ENCODE measurements around the gene CDCA5.

CDCA5 gene

GRCh38 chr11:65077451-65077850 is 6.4 kb downstream of the CDCA5 start:
- no peak for DNase-seq (ENCODE audit: low read depth in 1 of 2, low spot score in 1 of 2)

GRCh38 chr11:65072631-65072966 is 11.2 kb downstream of the CDCA5 start:
- DNase-seq (ENCODE audit: low read depth in 1 of 2, low spot score in 1 of 2) = no peak

GRCh38 chr11:65071907-65072630 is 11.8 kb downstream of the CDCA5 start:
- no peak for DNase-seq (ENCODE audit: low read depth in 1 of 2, low spot score in 1 of 2)

GRCh38 chr11:65069217-65069616 is 14.6 kb downstream of the CDCA5 start:
- DNase-seq (ENCODE audit: low read depth in 1 of 2, low spot score in 1 of 2) = no peak

- no peak for DNase-seq (ENCODE audit: low read depth in 1 of 2, low spot score in 1 of 2)
Measured at GRCh38 chr11:65067446-65067845, 16.4 kb downstream of the CDCA5 start.

GRCh38 chr11:65066805-65067291 is 17.0 kb downstream of the CDCA5 start:
- DNase-seq (ENCODE audit: low read depth in 1 of 2, low spot score in 1 of 2) = no peak

- no peak for DNase-seq (ENCODE audit: low read depth in 1 of 2, low spot score in 1 of 2)
Measured at GRCh38 chr11:65066315-65066714, 17.5 kb downstream of the CDCA5 start.

- no peak for DNase-seq (ENCODE audit: low read depth in 1 of 2, low spot score in 1 of 2)
Measured at GRCh38 chr11:65065851-65066250, 18.0 kb downstream of the CDCA5 start.

GRCh38 chr11:65064847-65065240 is 19.0 kb downstream of the CDCA5 start:
- DNase-seq (ENCODE audit: low read depth in 1 of 2, low spot score in 1 of 2) = no peak

- DNase-seq (ENCODE audit: low read depth in 1 of 2, low spot score in 1 of 2) = no peak
Measured at GRCh38 chr11:65063532-65063931, 20.3 kb downstream of the CDCA5 start.

GRCh38 chr11:65060913-65061408 is 22.9 kb downstream of the CDCA5 start:
- no peak for DNase-seq (ENCODE audit: low read depth in 1 of 2, low spot score in 1 of 2)

GRCh38 chr11:65059959-65060824 is 23.6 kb downstream of the CDCA5 start:
- no peak for DNase-seq (ENCODE audit: low read depth in 1 of 2, low spot score in 1 of 2)

- DNase-seq (ENCODE audit: low read depth in 1 of 2, low spot score in 1 of 2) = no peak
Measured at GRCh38 chr11:65059523-65059922, 24.3 kb downstream of the CDCA5 start.

GRCh38 chr11:65058419-65059054 is 25.3 kb downstream of the CDCA5 start, which contains the start of gene NAALADL1:
NAALADL1 (minus strand) TSS chr11:65058553; CDS start chr11:65058521, 32 bp downstream.
- no peak for DNase-seq (ENCODE audit: low read depth in 1 of 2, low spot score in 1 of 2)

- no peak for DNase-seq (ENCODE audit: low read depth in 1 of 2, low spot score in 1 of 2)
Measured at GRCh38 chr11:65058012-65058411, 25.8 kb downstream of the CDCA5 start.

- DNase-seq (ENCODE audit: low read depth in 1 of 2, low spot score in 1 of 2) = no peak
Measured at GRCh38 chr11:65057526-65057925, 26.3 kb downstream of the CDCA5 start.

- DNase-seq (ENCODE audit: low read depth in 1 of 2, low spot score in 1 of 2) = no peak
Measured at GRCh38 chr11:65056999-65057398, 26.8 kb downstream of the CDCA5 start.

GRCh38 chr11:65055538-65055937 is 28.3 kb downstream of the CDCA5 start:
- DNase-seq (ENCODE audit: low read depth in 1 of 2, low spot score in 1 of 2) = no peak

GRCh38 chr11:65053827-65054508 is 29.9 kb downstream of the CDCA5 start:
- no peak for DNase-seq (ENCODE audit: low read depth in 1 of 2, low spot score in 1 of 2)

GRCh38 chr11:65051398-65051858 is 32.4 kb downstream of the CDCA5 start:
- no peak for DNase-seq (ENCODE audit: low read depth in 1 of 2, low spot score in 1 of 2)

All from activated CD4-positive, alpha-beta T cell treated with anti-CD3 and anti-CD28 coated beads, Interleukin-2, amount 50 U/mL, for 24 hours (primary cell).